Measurements from ENCODE around the gene KIAA1671.

DNA sequence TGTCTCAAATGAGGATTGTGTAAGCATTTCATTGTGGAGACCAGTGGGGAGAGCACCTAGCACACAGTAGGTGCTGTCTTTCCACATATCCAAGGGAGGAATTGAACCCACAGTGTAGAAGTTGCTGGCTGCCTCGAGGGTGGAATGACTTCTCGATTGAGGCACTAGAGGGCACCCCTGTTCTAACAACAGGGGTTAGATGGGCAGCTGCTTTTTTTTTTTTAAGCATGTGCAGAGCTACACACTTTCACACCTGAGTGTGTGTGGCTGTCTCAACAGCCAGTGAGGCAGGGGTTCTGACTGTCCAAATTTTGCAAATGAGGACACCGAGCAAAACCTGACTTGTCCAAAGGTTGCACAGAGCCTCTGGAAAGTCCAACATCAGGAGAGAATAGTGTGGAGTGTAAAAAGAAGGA lies 128.9 kb downstream of the KIAA1671 start:
- no peak for TF ChIP-seq POLR2A (IDR thresholded peaks at IDR 0.05; ENCODE audit: low read depth)
- TF ChIP-seq, protein P1, sequence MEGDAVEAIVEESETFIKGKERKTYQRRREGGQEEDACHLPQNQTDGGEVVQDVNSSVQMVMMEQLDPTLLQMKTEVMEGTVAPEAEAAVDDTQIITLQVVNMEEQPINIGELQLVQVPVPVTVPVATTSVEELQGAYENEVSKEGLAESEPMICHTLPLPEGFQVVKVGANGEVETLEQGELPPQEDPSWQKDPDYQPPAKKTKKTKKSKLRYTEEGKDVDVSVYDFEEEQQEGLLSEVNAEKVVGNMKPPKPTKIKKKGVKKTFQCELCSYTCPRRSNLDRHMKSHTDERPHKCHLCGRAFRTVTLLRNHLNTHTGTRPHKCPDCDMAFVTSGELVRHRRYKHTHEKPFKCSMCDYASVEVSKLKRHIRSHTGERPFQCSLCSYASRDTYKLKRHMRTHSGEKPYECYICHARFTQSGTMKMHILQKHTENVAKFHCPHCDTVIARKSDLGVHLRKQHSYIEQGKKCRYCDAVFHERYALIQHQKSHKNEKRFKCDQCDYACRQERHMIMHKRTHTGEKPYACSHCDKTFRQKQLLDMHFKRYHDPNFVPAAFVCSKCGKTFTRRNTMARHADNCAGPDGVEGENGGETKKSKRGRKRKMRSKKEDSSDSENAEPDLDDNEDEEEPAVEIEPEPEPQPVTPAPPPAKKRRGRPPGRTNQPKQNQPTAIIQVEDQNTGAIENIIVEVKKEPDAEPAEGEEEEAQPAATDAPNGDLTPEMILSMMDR (IDR thresholded peaks at IDR 0.05), result peak; percentile 23 to 54 (median 42)

Measured in esophagus muscularis mucosa (tissue), 3 donors.